Lower lobe of right lung (tissue), 2 donors: Measurements from ENCODE around the gene GRM8. TPM values are rescaled to one million over a fixed set of nuclear protein-coding genes. Genes with fewer than 3 reads are reported as not detected.

ENCODE experiments used
- ATAC-seq, 2 donors: fragments of 200-7000 bp; cut with Tn5 transposase; one replicate each; pipeline ENCODE4 v1.9.1; 2020 to 2022; ENCODE audit warnings: mild to moderate bottlenecking in 2 of 2, moderate library complexity in 2 of 2
- DNase-seq: peaks from one replicate; pipeline ENCODE4 v3.0.0-alpha.2; 2020
- H3K27ac ChIP-seq: fragments of 200-600 bp; one replicate; pipeline ENCODE4 v1.8.0; 2022
- H3K27me3 ChIP-seq: fragments of 200-600 bp; one replicate; pipeline ENCODE4 v1.8.0; 2022; ENCODE audit warnings: low read depth
- H3K36me3 ChIP-seq: fragments of 200-600 bp; one replicate; pipeline ENCODE4 v1.8.0; 2022; ENCODE audit warnings: mild to moderate bottlenecking
- H3K4me1 ChIP-seq: fragments of 200-600 bp; one replicate; pipeline ENCODE4 v1.8.0; 2022
- H3K4me3 ChIP-seq: fragments of 200-600 bp; one replicate; pipeline ENCODE4 v1.8.0; 2022; ENCODE audit warnings: mild to moderate bottlenecking
- H3K9me3 ChIP-seq: fragments of 200-600 bp; one replicate; pipeline ENCODE4 v1.8.0; 2022
- CTCF ChIP-seq: fragments of 200-600 bp; IDR thresholded peaks from one replicate; pipeline ENCODE4 v1.8.0; 2022; ENCODE audit warnings: antibody characterized with exemption, mild to moderate bottlenecking
- intact Hi-C: fragments of 100-400 bp; cut with DNase I; formaldehyde crosslinking; loops from one replicate; pipeline ENCODE4 v1.11.0; 2022
- total RNA-seq: library from RNA; stranded (reverse); fragmentation: NEBNext Ultra II Directional; extraction: Animal tissue kit (Norgen Biotek cat#: 25700); gene quantifications from one replicate; pipeline ENCODE4 v1.2.1, GENCODE V29; 2021
- donor health status: DM: no; HTN: yes; CAD: no; lungs with severe emphysema.

GRM8 gene
- total RNA-seq, 1 donor from 2014 or later, result not detected

DNA sequence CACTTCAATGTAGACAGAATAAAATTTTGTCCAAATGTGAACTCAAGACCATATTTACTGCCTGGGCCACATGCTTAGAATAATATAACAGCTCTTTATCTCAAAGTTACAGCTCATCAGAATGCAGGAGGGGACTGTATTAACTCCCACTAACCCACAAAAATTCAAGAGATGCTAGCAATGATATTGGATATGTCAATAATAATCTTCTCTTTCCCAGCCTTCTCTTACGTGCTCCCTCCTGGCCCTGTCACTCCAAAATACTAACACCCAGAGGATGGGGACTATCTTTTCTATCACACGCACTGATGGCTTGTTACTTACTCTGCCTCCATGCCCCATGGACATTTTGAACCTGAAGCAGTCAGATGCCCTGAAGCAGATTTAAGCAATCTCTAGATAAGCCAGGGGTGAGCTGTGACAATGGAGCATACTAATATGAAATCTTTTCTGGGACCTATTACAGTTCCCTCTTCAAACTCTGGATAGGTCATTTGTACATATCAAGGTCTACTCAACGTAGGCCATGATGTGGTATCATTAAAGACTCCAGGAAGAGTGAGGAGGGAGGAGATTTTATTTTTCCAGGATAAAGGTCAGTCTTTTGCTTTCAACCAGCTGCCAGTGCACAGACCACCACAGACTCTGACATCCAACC is 803.0 kb downstream of the GRM8 start:
- H3K36me3 ChIP-seq, result no peaks in the 10 kb centered on the region
- intact Hi-C loops, result no loop called here
- no peaks in the 10 kb centered on the region for H3K27me3 ChIP-seq
- H3K9me3 ChIP-seq, result no peaks in the 10 kb centered on the region
- no peaks in the 10 kb centered on the region for H3K4me1 ChIP-seq
- no peak for TF ChIP-seq CTCF
- ATAC-seq, result no peak
- H3K4me3 ChIP-seq, result no peak overlapping the region
- no peak for DNase-seq
- no peak overlapping the region for H3K27ac ChIP-seq

DNA sequence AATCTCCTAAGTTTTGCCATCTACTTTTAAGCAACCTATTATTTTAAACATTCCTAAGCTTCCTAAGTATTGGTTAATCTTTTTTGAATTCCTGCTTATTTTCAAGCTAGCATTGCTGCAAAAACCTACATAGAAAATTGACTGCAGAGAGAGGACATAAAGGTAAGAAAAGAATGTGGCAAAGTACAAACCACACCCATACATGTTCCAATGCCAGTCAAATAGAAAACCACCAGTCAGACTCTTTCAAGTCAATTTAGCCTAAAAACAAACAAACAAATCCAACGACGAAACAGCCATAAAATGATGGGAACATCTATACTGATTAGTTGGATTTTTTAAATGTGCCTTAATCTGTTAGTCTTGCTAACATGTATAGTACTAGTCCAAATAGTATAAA is 804.8 kb downstream of the GRM8 start:
- TF ChIP-seq CTCF, result no peak
- Histone ChIP-seq H3K27me3 (no peaks in the 10 kb centered on the region), H3K9me3 (no peaks in the 10 kb centered on the region), H3K36me3 (no peaks in the 10 kb centered on the region), H3K27ac (no peak overlapping the region), H3K4me1 (no peaks in the 10 kb centered on the region), H3K4me3 (no peak overlapping the region)
- DNase-seq (no peak), ATAC-seq (no peak)
- intact Hi-C loops, result no loop called here

DNA sequence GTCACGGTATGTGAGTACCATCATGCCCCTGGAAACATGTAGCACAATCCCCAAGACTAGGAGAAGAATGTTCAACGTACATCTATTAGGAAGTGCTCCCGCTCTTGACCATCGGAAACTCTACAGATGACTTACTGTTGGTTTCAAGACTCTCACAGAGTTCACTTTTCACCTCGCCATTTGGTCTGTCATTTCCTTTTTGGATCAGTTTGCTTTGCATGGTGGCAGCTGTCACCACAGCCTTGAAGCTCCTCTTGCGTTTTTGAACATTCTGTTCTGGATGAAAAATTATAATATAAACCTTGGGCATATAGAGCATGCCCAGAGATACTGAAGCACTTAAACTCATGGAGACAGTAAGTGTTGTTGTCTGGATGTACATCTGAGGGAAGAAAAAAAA is 806.8 kb downstream of the GRM8 start:
- H3K4me1 ChIP-seq, result no peaks in the 10 kb centered on the region
- H3K27ac ChIP-seq, result no peak overlapping the region
- no peaks in the 10 kb centered on the region for H3K9me3 ChIP-seq
- intact Hi-C loops, result no loop called here
- ATAC-seq (no peak), DNase-seq (no peak)
- H3K4me3 ChIP-seq, result no peak overlapping the region
- H3K27me3 ChIP-seq, result no peaks in the 10 kb centered on the region
- H3K36me3 ChIP-seq, result no peaks in the 10 kb centered on the region
- TF ChIP-seq CTCF, result no peak

DNA sequence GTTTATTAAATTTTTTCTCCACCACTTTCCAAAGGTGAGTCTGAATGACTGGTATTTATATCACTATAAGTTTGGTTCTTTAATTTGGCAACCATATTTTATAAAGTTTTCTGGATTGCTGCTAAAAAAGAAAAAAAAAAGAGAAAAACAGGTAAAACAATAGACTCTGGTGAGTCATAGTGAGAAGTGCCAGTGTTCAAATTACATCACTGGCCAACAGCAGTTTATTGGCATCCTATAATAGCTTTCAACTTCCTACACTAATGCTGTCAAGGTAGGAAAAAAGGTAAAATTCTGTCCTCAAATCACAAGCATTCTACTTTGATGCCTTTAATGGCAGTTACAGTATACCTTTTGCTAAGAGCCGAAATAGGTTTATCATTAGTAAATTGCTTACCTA is 808.8 kb downstream of the GRM8 start:
- DNase-seq (no peak), ATAC-seq (no peak)
- TF ChIP-seq CTCF, result no peak
- no peak overlapping the region for H3K27ac ChIP-seq
- intact Hi-C loops, result no loop called here
- no peaks in the 10 kb centered on the region for H3K9me3 ChIP-seq
- H3K36me3 ChIP-seq, result no peaks in the 10 kb centered on the region
- H3K4me1 ChIP-seq, result no peaks in the 10 kb centered on the region
- H3K27me3 ChIP-seq, result no peaks in the 10 kb centered on the region
- H3K4me3 ChIP-seq, result no peak overlapping the region

- DNase-seq (no peak), ATAC-seq (no peak)
- Histone ChIP-seq H3K9me3 (no peaks in the 10 kb centered on the region), H3K36me3 (no peaks in the 10 kb centered on the region), H3K4me1 (no peaks in the 10 kb centered on the region), H3K27me3 (no peaks in the 10 kb centered on the region), H3K27ac (no peak overlapping the region), H3K4me3 (no peak overlapping the region)
- no peak for TF ChIP-seq CTCF
- intact Hi-C loops, result no loop called here
These were observed 809.8 kb downstream of the GRM8 start for GRCh38 chr7:126442908-126443307.

- Histone ChIP-seq H3K36me3 (no peaks in the 10 kb centered on the region), H3K9me3 (no peaks in the 10 kb centered on the region), H3K4me3 (no peak overlapping the region), H3K27me3 (no peaks in the 10 kb centered on the region), H3K4me1 (no peaks in the 10 kb centered on the region), H3K27ac (no peak overlapping the region)
- DNase-seq (no peak), ATAC-seq (no peak)
- TF ChIP-seq CTCF, result no peak
- intact Hi-C loops, result no loop called here
These were observed 811.0 kb downstream of the GRM8 start for GRCh38 chr7:126441745-126442144.
